C4-2B (cell line): ENCODE measurements around the gene SPINDOC.

Source experiments
- H3K27ac ChIP-seq: fragments of 450-650 bp; 2 replicates; pipeline ENCODE4 v1.5.1; 2017
- CTCF ChIP-seq: fragments of 450-650 bp; conservative IDR thresholded peaks from 2 replicates; pipeline ENCODE4 v1.5.1; 2017; ENCODE audit warnings: mild to moderate bottlenecking
- ZFX ChIP-seq: fragments of 450-650 bp; IDR thresholded peaks from 2 replicates; pipeline ENCODE4 v1.6.1; 2017

Gene SPINDOC

DNA sequence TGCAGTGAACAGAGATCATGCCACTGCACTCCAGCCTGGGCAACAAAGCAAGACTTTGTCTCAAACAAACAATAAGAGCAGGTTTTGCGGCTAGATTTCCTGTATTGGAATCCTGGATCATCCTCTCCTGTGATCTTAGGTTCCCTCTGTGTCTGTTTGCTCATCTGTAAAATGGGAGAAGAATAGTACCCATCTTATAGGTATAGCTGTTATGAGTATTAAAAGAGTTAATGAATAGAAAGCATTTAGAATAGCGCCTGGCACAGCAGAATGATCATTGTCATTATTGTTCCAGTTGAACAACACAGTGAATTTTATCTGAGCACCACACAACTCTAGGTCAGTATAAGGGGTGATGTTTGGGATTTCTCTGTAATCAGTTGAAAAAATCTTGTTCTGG, 36.4 kb downstream of the SPINDOC start:
- TF ChIP-seq ZFX (no peak), CTCF (no peak)
- H3K27ac ChIP-seq, result peak overlapping the region; percentile 94

DNA sequence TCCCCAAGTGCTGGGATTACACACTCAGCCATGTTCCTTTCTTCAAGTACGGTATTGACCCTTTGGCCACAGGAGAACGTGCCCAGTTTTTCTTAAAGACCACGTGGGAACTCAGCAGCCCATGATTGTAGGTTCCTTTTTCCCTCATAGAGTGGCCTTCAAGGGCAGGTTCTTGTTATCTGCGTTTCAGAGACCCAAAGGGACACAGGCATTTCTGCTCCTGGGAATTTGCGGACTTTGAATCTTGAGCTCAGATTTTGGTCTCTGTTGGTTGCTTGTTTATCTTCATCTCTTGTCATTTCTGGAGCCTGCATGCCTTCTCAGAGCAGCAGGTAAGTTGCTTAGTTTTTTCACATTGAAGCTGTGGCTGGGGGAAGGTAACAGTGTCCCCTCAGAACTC, 37.7 kb downstream of the SPINDOC start:
- no peak for TF ChIP-seq CTCF
- TF ChIP-seq ZFX, result no peak

DNA sequence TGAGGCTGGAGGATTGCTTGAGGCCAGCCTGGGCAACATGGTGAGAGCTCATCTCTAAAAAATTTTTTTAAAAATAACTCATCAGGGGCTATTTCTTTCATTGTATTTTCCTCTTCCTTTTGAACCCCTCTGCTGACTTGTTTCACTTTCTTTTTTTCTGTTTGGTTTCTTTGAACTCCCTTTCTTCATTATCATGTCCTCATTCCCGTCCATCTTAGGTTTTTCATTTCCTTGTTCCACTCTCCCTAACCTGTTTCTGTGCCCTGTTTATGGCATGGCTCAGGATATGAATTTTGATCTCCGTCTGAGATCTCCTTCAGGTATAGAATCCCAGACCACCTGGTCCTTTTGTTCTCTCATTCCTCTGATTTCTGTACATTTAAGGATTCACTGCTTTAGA, 38.1 kb downstream of the SPINDOC start:
- no peak overlapping the region for H3K27ac ChIP-seq
- TF ChIP-seq ZFX (no peak), CTCF (no peak)

More for the DNA sequence above, 37.7 kb downstream of the SPINDOC start:
- H3K27ac ChIP-seq, result no peak overlapping the region

DNA sequence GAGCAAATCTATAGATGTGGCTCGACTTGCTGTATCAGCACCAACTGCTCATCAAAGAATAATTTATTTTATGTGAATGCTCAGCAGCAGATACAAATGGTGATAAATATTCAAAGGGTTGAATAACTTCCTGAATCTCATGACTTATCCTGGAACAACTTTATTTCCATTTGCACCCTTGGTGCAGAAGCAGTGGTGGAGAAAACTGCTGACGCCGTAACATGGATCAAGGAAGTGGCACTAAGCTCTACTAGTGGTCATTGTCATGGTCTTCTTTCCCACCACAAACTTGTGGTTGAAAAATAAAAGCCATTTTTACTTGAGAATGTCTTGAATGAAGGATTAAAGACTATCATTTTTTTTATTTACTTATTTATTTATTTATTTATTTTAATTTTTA, 40.2 kb downstream of the SPINDOC start:
- no peak for TF ChIP-seq CTCF
- no peak for TF ChIP-seq ZFX
- H3K27ac ChIP-seq, result no peak overlapping the region

DNA sequence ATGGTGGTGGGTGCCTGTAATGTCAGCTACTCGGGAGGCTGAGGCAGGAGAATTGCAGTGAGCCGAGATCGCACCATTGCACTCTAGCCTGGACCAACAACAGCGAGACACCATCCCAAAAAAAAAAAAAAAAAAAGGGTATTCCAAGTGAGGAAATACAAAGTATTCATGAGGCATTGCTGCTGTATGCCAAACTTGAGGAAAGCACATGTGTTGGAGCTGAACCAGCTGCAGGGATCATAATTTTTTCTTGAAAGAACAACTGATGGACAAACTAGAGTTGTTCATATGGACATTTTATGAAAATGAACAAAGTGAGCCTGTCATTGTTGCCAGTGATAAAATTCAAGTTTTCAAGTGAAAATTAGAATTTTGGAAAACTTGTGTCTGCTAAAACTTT, 41.4 kb downstream of the SPINDOC start:
- TF ChIP-seq CTCF (no peak), ZFX (no peak)

DNA sequence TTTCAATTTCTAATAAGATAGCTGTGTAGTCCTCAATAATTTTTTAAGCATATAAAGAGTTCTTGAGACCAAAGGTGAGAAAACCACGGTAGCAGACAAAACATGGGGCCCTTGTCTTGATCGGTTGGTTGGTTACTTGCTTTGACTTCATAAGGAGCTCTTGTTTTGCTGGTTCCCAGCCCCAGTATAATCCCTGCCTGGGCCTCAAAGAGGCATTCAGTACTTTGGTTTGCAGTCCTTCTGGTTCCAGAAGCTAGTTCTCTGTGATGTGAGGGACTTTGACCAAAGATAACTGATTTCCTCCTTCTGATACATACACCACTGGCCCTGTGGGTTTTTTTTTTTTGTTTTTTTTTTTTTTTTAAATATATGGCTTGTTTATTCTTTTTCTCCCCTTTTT, 42.7 kb downstream of the SPINDOC start:
- TF ChIP-seq CTCF, result no peak
- TF ChIP-seq ZFX, result no peak
- H3K27ac ChIP-seq, result no peak overlapping the region

More for the DNA sequence above, 41.4 kb downstream of the SPINDOC start:
- no peak overlapping the region for H3K27ac ChIP-seq

DNA sequence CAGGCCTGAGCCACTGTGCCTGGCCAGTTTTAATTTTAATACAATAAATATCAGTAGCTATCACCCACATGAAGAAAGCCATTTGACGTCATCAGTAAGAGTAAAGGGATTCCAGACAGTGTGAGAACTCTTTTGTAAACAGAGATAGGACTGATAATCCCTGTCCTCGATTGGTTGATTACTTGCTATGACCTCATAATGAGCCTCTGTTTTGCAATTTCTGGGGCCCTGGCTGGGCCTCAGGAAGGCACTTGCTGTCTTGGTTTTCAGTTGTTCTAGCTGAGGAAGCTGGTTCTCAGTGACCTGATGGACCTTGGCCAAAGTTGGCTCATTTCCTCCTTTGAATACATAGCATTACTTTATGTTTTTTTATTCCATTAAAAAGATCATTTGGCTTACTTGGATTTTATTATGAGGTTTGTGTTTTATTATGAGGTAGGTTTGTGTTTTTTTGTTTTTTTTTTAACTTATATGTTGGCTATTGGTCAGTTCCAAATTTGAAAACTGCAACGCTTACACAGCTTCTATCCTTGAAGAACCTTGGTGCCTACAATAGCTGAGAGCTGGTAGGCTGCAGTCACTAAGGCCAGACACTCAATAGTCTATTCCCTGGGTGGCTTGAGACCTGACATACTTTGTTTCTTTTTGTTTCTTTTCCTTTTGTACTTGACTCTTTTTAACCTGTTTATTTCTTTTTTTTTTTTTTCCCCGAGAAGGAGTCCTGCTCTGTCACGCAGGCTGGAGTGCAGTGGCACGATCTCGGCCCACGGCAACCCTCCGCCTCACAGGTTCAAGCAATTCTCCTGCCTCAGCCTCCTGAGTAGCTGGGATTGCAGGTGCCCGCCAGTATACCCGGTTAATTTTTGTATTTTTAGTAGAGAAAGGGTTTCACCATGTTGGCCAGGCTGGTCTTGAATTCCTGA, 45.6 kb downstream of the SPINDOC start:
- H3K27ac ChIP-seq, result peak overlapping the region; percentile 34
- TF ChIP-seq CTCF (no peak), ZFX (no peak)
